ENCODE data around the gene GPR141. TPM values are rescaled to one million over a fixed set of nuclear protein-coding genes. Genes with fewer than 3 reads are reported as not detected.

Gene GPR141
- total and polyA plus RNA-seq, 2 donors from 2014 or later = 3.3 TPM; not detected in 1

DNA sequence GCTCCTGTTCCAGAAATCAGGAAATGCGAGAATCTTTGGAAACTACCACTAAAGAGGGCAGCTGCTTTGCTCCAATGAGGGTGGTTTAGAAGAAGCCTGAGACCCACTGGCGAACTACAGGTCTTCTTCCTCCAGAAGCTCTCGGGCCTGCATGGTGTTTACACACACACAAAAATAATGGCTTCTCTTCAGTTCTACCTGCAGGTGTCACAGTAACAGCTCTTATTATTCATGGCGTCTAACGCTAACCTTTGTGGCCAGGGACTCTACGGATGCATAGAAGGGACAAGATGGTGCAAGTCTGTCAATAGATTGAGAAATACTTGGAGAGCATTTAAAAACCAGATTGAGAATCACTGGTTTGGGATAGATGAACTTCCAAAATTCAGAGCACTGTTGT lies 22.4 kb downstream of the GPR141 start:
- DNase-seq (no peak), FAIRE-seq (no peak)
- no peak for TF ChIP-seq CTCF (IDR thresholded peaks at IDR 0.05; ENCODE audit: borderline replicate concordance, extremely low read depth, insufficient read depth)
- intact Hi-C loops (cut with DNase I) = no loop called here
- Histone ChIP-seq H3K27ac (ENCODE audit: low read depth in 2 of 2, low read length in 2 of 2) (no peak overlapping the region), H3K4me3 (ENCODE audit: low read length in 3 of 3) (no peak overlapping the region), H3K36me3 (ENCODE audit: control insufficient read depth in 2 of 3, insufficient read depth in 3 of 3, low read length in 3 of 3) (no peaks in the 10 kb centered on the region), H3K27me3 (ENCODE audit: control insufficient read depth, insufficient read depth, low read length) (no peaks in the 10 kb centered on the region), H3K4me1 (ENCODE audit: control insufficient read depth in 2 of 3, insufficient read depth in 2 of 3, low read depth in 1 of 3, low read length in 3 of 3) (no peaks in the 10 kb centered on the region), H3K9ac (ENCODE audit: low read length in 3 of 3) (no peak overlapping the region), H3K9me3 (ENCODE audit: control insufficient read depth in 2 of 3, insufficient read depth in 1 of 3, low read length in 3 of 3) (no peaks in the 10 kb centered on the region)

GRCh38 chr7:37706804-37707203 lies 23.2 kb downstream of the GPR141 start:
- no peaks in the 10 kb centered on the region for H3K27me3 ChIP-seq (ENCODE audit: control insufficient read depth, insufficient read depth, low read length)
- FAIRE-seq (no peak), DNase-seq (no peak)
- H3K27ac ChIP-seq (ENCODE audit: low read depth in 2 of 2, low read length in 2 of 2) = no peak overlapping the region
- H3K4me3 ChIP-seq (ENCODE audit: low read length in 3 of 3) = no peak overlapping the region
- TF ChIP-seq CTCF (IDR thresholded peaks at IDR 0.05; ENCODE audit: borderline replicate concordance, extremely low read depth, insufficient read depth) = no peak
- no peaks in the 10 kb centered on the region for H3K9me3 ChIP-seq (ENCODE audit: control insufficient read depth in 2 of 3, insufficient read depth in 1 of 3, low read length in 3 of 3)
- intact Hi-C loops (cut with DNase I) = no loop called here
- H3K4me1 ChIP-seq (ENCODE audit: control insufficient read depth in 2 of 3, insufficient read depth in 2 of 3, low read depth in 1 of 3, low read length in 3 of 3) = no peaks in the 10 kb centered on the region
- H3K36me3 ChIP-seq (ENCODE audit: control insufficient read depth in 2 of 3, insufficient read depth in 3 of 3, low read length in 3 of 3) = no peaks in the 10 kb centered on the region
- no peak overlapping the region for H3K9ac ChIP-seq (ENCODE audit: low read length in 3 of 3)

DNA sequence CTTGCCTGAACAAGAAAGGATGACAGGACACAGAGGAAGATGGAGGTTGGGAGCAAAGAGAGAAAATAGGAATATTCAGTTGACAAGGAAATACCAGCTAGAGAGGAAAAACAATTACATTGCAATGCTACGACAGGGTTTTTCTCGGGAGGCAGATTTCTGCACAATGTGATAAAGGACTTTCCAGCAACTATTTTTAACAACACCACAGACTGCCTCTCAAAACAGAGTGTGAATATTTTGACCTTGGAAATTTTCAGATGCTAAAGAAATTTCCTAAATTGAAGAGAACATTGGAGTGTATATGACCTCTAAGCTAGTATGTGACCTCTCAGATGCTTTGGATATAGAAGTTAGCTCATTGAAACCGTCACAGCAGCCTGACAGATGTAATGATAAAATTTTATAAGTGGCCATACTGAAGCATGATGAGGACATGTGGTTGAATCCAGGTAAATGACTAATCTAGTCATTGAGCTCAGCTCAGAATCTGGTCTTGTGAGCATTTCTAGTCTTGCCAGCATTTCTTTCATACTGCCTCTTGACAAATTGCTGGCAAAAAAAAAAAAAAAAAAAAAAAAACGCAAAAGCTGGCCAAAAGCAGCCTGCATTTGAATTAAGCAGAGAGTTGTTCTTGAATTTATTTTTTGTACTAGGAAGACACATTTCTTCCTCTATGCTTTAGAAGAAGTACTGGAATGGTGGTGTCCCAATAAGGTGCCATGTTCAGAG lies 24.4 kb downstream of the GPR141 start:
- Histone ChIP-seq H3K27ac (ENCODE audit: low read depth in 2 of 2, low read length in 2 of 2) (no peak overlapping the region), H3K4me3 (ENCODE audit: low read length in 3 of 3) (no peak overlapping the region), H3K4me1 (ENCODE audit: control insufficient read depth in 2 of 3, insufficient read depth in 2 of 3, low read depth in 1 of 3, low read length in 3 of 3) (no peaks in the 10 kb centered on the region), H3K36me3 (ENCODE audit: control insufficient read depth in 2 of 3, insufficient read depth in 3 of 3, low read length in 3 of 3) (no peaks in the 10 kb centered on the region), H3K9ac (ENCODE audit: low read length in 3 of 3) (no peak overlapping the region), H3K9me3 (ENCODE audit: control insufficient read depth in 2 of 3, insufficient read depth in 1 of 3, low read length in 3 of 3) (no peaks in the 10 kb centered on the region), H3K27me3 (ENCODE audit: control insufficient read depth, insufficient read depth, low read length) (no peaks in the 10 kb centered on the region)
- intact Hi-C loops (cut with DNase I) = no loop called here
- DNase-seq (no peak), FAIRE-seq (no peak)
- no peak for TF ChIP-seq CTCF (IDR thresholded peaks at IDR 0.05; ENCODE audit: borderline replicate concordance, extremely low read depth, insufficient read depth)
